ENCODE data around the gene KLKB1.

DNA sequence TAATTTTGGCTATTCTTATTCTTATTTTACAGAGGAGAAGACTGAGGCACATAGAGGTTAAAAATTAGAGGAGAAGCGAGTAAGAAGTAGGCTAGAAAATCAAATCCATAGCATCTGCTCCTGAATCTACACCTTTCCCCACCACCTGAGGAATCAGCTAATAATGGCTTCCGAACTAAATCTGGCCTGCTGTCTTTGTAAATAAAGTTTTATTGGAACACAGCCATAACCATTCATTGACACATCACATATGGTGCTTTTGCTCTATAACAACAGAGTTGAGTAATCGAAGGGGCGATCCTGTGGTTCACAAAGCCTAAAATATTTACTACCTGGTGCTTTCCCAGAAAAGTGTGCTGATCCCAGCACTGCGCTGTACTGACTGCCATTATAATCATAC lies 76.9 kb downstream of the KLKB1 start:
- TF ChIP-seq, protein P1, sequence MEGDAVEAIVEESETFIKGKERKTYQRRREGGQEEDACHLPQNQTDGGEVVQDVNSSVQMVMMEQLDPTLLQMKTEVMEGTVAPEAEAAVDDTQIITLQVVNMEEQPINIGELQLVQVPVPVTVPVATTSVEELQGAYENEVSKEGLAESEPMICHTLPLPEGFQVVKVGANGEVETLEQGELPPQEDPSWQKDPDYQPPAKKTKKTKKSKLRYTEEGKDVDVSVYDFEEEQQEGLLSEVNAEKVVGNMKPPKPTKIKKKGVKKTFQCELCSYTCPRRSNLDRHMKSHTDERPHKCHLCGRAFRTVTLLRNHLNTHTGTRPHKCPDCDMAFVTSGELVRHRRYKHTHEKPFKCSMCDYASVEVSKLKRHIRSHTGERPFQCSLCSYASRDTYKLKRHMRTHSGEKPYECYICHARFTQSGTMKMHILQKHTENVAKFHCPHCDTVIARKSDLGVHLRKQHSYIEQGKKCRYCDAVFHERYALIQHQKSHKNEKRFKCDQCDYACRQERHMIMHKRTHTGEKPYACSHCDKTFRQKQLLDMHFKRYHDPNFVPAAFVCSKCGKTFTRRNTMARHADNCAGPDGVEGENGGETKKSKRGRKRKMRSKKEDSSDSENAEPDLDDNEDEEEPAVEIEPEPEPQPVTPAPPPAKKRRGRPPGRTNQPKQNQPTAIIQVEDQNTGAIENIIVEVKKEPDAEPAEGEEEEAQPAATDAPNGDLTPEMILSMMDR (IDR thresholded peaks at IDR 0.05) = no peak
- no peak for TF ChIP-seq POLR2A (IDR thresholded peaks at IDR 0.05)

All from uterus (tissue), 2 donors.